Measurements from ENCODE around the gene CLIP2.

CLIP2 gene

GRCh38 chr7:74271742-74272141 lies 17.5 kb upstream of the CLIP2 start:
- no peak for DNase-seq (ENCODE audit: low read depth)

- no peak for DNase-seq (ENCODE audit: low read depth)
Observed at GRCh38 chr7:74272305-74273038, 16.7 kb upstream of the CLIP2 start.

- DNase-seq (ENCODE audit: low read depth): no peak
Observed at GRCh38 chr7:74275401-74275881, 13.8 kb upstream of the CLIP2 start.

GRCh38 chr7:74277636-74278035 lies 11.6 kb upstream of the CLIP2 start:
- no peak for DNase-seq (ENCODE audit: low read depth)

GRCh38 chr7:74280985-74281384 lies 8.2 kb upstream of the CLIP2 start:
- DNase-seq (ENCODE audit: low read depth): no peak

GRCh38 chr7:74282748-74283459 lies 6.3 kb upstream of the CLIP2 start:
- DNase-seq (ENCODE audit: low read depth): no peak

GRCh38 chr7:74283858-74284447 lies 5.3 kb upstream of the CLIP2 start:
- DNase-seq (ENCODE audit: low read depth): no peak

GRCh38 chr7:74284781-74285259 lies 4.4 kb upstream of the CLIP2 start:
- no peak for DNase-seq (ENCODE audit: low read depth)

- no peak for DNase-seq (ENCODE audit: low read depth)
Observed at GRCh38 chr7:74286131-74286530, 3.1 kb upstream of the CLIP2 start.

GRCh38 chr7:74287303-74288033 lies 1.7 kb upstream of the CLIP2 start:
- no peak for DNase-seq (ENCODE audit: low read depth)

- DNase-seq (ENCODE audit: low read depth): no peak
Observed at GRCh38 chr7:74288034-74288881, 949 bp upstream of the CLIP2 start.

GRCh38 chr7:74289659-74290552 lies 699 bp downstream of the CLIP2 start:
- peak; percentile 13 for DNase-seq (ENCODE audit: low read depth)

- no peak for DNase-seq (ENCODE audit: low read depth)
Observed at GRCh38 chr7:74290553-74290950, 1.3 kb downstream of the CLIP2 start.

- no peak for DNase-seq (ENCODE audit: low read depth)
Observed at GRCh38 chr7:74290981-74291441, 1.8 kb downstream of the CLIP2 start.

GRCh38 chr7:74291535-74291934 lies 2.3 kb downstream of the CLIP2 start:
- DNase-seq (ENCODE audit: low read depth): no peak

GRCh38 chr7:74292757-74293576 lies 3.8 kb downstream of the CLIP2 start:
- DNase-seq (ENCODE audit: low read depth): no peak

GRCh38 chr7:74293577-74293908 lies 4.3 kb downstream of the CLIP2 start:
- no peak for DNase-seq (ENCODE audit: low read depth)

GRCh38 chr7:74294191-74294998 lies 5.2 kb downstream of the CLIP2 start:
- no peak for DNase-seq (ENCODE audit: low read depth)

All from activated T-helper 1 cell treated with Interleukin-2 at 50 U/mL for 16 hours (primary cell).